HepG2 (cell line): ENCODE results near the gene HLA-DPB1. TPM values are rescaled to one million over a fixed set of nuclear protein-coding genes. Genes with fewer than 3 reads are reported as not detected.

ENCODE experiments used
- ATAC-seq: fragments of 200-7000 bp; cut with Tn5 transposase; 3 replicates; pipeline ENCODE4 v1.9.1; 2020; ENCODE audit warnings: mild to moderate bottlenecking, moderate library complexity
- BruUV-seq: library from RNA; stranded (reverse); fragments of 400-500 nt; replicated peaks from 2 replicates; lab custom pipeline; 2021; lab: Mats Ljungman, UMichigan
- CTCF ChIA-PET: fragments of 300-600 bp; formaldehyde crosslinking; extraction: SDS; loops from one replicate; lab custom pipeline; 2021; ENCODE audit warnings: low total read pairs, inconsistent platforms, low intra/inter-chr PET ratio; lab: Yijun Ruan, JAX
- POLR2A ChIA-PET: fragments of 350-600 bp; sonication (Branson Sonifier 250); formaldehyde crosslinking; loops from one replicate; lab custom pipeline; 2020; ENCODE audit warnings: antibody characterized with exemption, inconsistent platforms; lab: Yijun Ruan, JAX
- DNase-seq: peaks from one replicate; pipeline ENCODE4 v3.0.0-alpha.2; 2015; ENCODE audit warnings: low spot score
- FAIRE-seq: peaks from 3 replicates; lab custom pipeline; 2011; peaks lifted over from hg19 to GRCh38; lab: Jason Lieb, UNC
- H2AFZ ChIP-seq: one replicate; pipeline ENCODE4 v1.6.1; 2011; ENCODE audit warnings: low read length, inconsistent platforms
- H3K27ac ChIP-seq: fragments of 300-600 bp; 3 replicates; pipeline ENCODE4 v1.8.0; 2011; ENCODE audit warnings: mixed run types, mild to moderate bottlenecking, mixed read lengths, low read length, inconsistent platforms; ENCODE audit not compliant: insufficient read depth; ENCODE audit errors: extremely low read length
- H3K27me3 ChIP-seq, 2 experiments: fragments of 200-600 bp in 1 of 2; 2 replicates in 1 of 2; 3 replicates in 1 of 2; pipeline versions ENCODE4 v1.6.0 to v1.8.0; 2011; ENCODE audit warnings: low read length in 2 of 2, mild to moderate bottlenecking in 2 of 2, moderate library complexity in 2 of 2, inconsistent platforms in 1 of 2; ENCODE audit not compliant: insufficient read depth in 2 of 2, control insufficient read depth in 1 of 2
- H3K36me3 ChIP-seq, 2 experiments: fragments of 200-600 bp in 1 of 2; replicated peaks in 1 of 2; 2 replicates in 1 of 2; 3 replicates in 1 of 2; pipeline versions ENCODE4 v1.5.1 to v1.8.0; 2011; ENCODE audit warnings: low read length in 2 of 2, inconsistent platforms in 1 of 2; ENCODE audit not compliant: insufficient read depth in 2 of 2, control insufficient read depth in 1 of 2
- H3K4me1 ChIP-seq: 2 replicates; pipeline ENCODE4 v1.5.1; 2012; ENCODE audit warnings: low read length, inconsistent platforms; ENCODE audit not compliant: insufficient read depth
- H3K4me2 ChIP-seq: 2 replicates; pipeline ENCODE4 v1.6.0; 2011; ENCODE audit warnings: low read depth, low read length, inconsistent platforms
- H3K4me3 ChIP-seq, 3 experiments: fragments of 200-600 bp in 1 of 3; sonication (generic), shearing (Covaris generic) in 1 of 3; replicated peaks in 1 of 3; 2 replicates each; pipeline ENCODE4 v1.5.1; 2011 to 2016; ENCODE audit warnings: low read length in 3 of 3, inconsistent platforms in 2 of 3, low read depth in 2 of 3, mild to moderate bottlenecking in 2 of 3, control low read depth in 1 of 3, mixed read lengths in 1 of 3; ENCODE audit not compliant: insufficient read depth in 1 of 3
- H3K79me2 ChIP-seq: one replicate; pipeline ENCODE4 v1.6.1; 2011; ENCODE audit warnings: low read length, inconsistent platforms; ENCODE audit not compliant: insufficient read depth
- H3K9ac ChIP-seq: 2 replicates; pipeline ENCODE4 v1.6.0; 2011; ENCODE audit warnings: mild to moderate bottlenecking, low read depth, low read length, inconsistent platforms; ENCODE audit not compliant: insufficient read depth
- H3K9me3 ChIP-seq: 2 replicates; pipeline ENCODE4 v1.5.1; 2012; ENCODE audit warnings: mild to moderate bottlenecking, low read length
- H4K20me1 ChIP-seq: 2 replicates; pipeline ENCODE4 v1.6.0; 2011; ENCODE audit warnings: inconsistent platforms, mild to moderate bottlenecking, low read length, moderate library complexity; ENCODE audit not compliant: insufficient read depth
- CTCF ChIP-seq: sonication (generic); formaldehyde crosslinking; IDR thresholded peaks from 2 replicates; pipeline ENCODE4 v1.5.0; 2020; ENCODE audit warnings: mild to moderate bottlenecking, missing genetic modification reagents, moderate library complexity
- DBP ChIP-seq: sonication (generic); formaldehyde crosslinking; IDR thresholded peaks from 2 replicates; pipeline ENCODE4 v1.4.0; 2020; ENCODE audit warnings: missing genetic modification reagents; ENCODE audit errors: not compliant biosample characterization
- FOXP1 ChIP-seq, 2 experiments: fragments of 450-650 bp in 1 of 2; IDR thresholded peaks; 2 replicates each; pipeline ENCODE4 v1.6.1; 2017 to 2018; ENCODE audit warnings: antibody characterized with exemption in 1 of 2
- IRF9 ChIP-seq: sonication (generic); formaldehyde crosslinking; IDR thresholded peaks from 2 replicates; pipeline ENCODE4 v1.8.0; 2022; ENCODE audit warnings: missing genetic modification reagents, mild to moderate bottlenecking, borderline replicate concordance
- NR2F1 ChIP-seq, 2 experiments: fragments of 450-650 bp in 1 of 2; formaldehyde crosslinking in 1 of 2; IDR thresholded peaks; 2 replicates each; pipeline versions ENCODE4 v1.5.0 to v1.6.1; 2016 to 2020; ENCODE audit warnings: mild to moderate bottlenecking in 1 of 2, missing compliant biosample characterization in 1 of 2, missing genetic modification reagents in 1 of 2, moderate library complexity in 1 of 2
- RFXAP ChIP-seq: sonication (generic); formaldehyde crosslinking; IDR thresholded peaks from 2 replicates; pipeline ENCODE4 v1.4.0; 2020; ENCODE audit warnings: missing genetic modification reagents, borderline replicate concordance
- SMARCC2 ChIP-seq: fragments of 450-650 bp; IDR thresholded peaks from 2 replicates; pipeline ENCODE4 v1.6.1; 2017; ENCODE audit warnings: antibody characterized with exemption, mild to moderate bottlenecking
- TEF ChIP-seq: sonication (generic); formaldehyde crosslinking; IDR thresholded peaks from 2 replicates; pipeline ENCODE4 v1.5.0; 2020; ENCODE audit warnings: missing genetic modification reagents
- ZKSCAN1 ChIP-seq: fragments of 150-350 bp; IDR thresholded peaks from 2 replicates; pipeline ENCODE4 v1.6.1; 2014; ENCODE audit warnings: low read length
- ZNF232 ChIP-seq: sonication (generic); formaldehyde crosslinking; IDR thresholded peaks from 2 replicates; pipeline ENCODE4 v1.4.0; 2020; ENCODE audit warnings: missing genetic modification reagents, borderline replicate concordance
- ZNF775 ChIP-seq: sonication (generic); formaldehyde crosslinking; IDR thresholded peaks from 2 replicates; pipeline ENCODE4 v1.4.0; 2020; ENCODE audit warnings: missing genetic modification reagents, mild to moderate bottlenecking, moderate library complexity, borderline replicate concordance
- ZZZ3 ChIP-seq: sonication (generic); formaldehyde crosslinking; IDR thresholded peaks from 2 replicates; pipeline ENCODE4 v1.4.0; 2020; ENCODE audit warnings: missing genetic modification reagents, mild to moderate bottlenecking, borderline replicate concordance
- WGBS: methylation state at CpG from one replicate; pipeline ENCODE4 v1.1.6; 2017; ENCODE audit warnings: low lambda C conversion rate; 5-methylcytosine and 5-hydroxymethylcytosine counted together
- in situ Hi-C: cut with HindIII; loops from 2 replicates; pipeline ENCODE4 v1.10.0; 2017; ENCODE audit warnings: low pct_unique_long_range_greater_than_20kb; ENCODE audit not compliant: extremely low pct_ligation_motif_present
- intact Hi-C: fragments of 100-400 bp; cut with micrococcal nuclease; formaldehyde crosslinking; loops from one replicate; pipeline ENCODE4 v1.10.0; 2022; ENCODE audit not compliant: unreplicated experiment
- polyA plus RNA-seq, 8 experiments: library from polyadenylated mRNA; depleted of rRNA in 3 of 8; stranded (reverse) in 7 of 8; unstranded in 1 of 8; fragments of >200 nt; fragmentation: Illumina TruSeq in 4 of 8; extraction: Trizol in 4 of 8; gene quantifications; 2 replicates each; pipeline versions ENCODE4 v1.2.1 to v1.2.3, GENCODE V29; 2011 to 2016; ENCODE audit warnings: low read depth in 4 of 8, missing spikeins in 1 of 8, mixed read lengths in 1 of 8; ENCODE audit not compliant: insufficient read depth in 1 of 8
- total RNA-seq, 5 experiments: library from RNA; depleted of rRNA; stranded (reverse); fragments of >200 nt; fragmentation: Illumina TruSeq; extraction: Trizol; gene quantifications; 2 replicates each; pipeline ENCODE4 v1.2.3, GENCODE V29; 2016; ENCODE audit warnings: low read depth in 1 of 5

Gene HLA-DPB1
- total and polyA plus RNA-seq, 2 of the 13 experiments (the other 11 are each of a cell fraction or from before 2014, with no cell fraction given): not detected

- H3K4me2 ChIP-seq: no peak overlapping the region
- no peak overlapping the region for H2AFZ ChIP-seq
- ATAC-seq (no peak), DNase-seq (no peak), FAIRE-seq (no peak)
- H3K9ac ChIP-seq: no peak overlapping the region
- H3K36me3 ChIP-seq: no peaks in the 10 kb centered on the region
- ChIA-PET CTCF (no interaction called here), POLR2A (no interaction called here)
- H4K20me1 ChIP-seq: no peaks in the 10 kb centered on the region
- H3K79me2 ChIP-seq: no peaks in the 10 kb centered on the region
- H3K4me1 ChIP-seq: no peaks in the 10 kb centered on the region
- 27% methylated on average over 7 of the region's 7 CpGs for WGBS
- no peaks in the 10 kb centered on the region for H3K9me3 ChIP-seq
- no TSS peak for BruUV-seq
- H3K4me3 ChIP-seq: no peak overlapping the region
- no peak overlapping the region for H3K27ac ChIP-seq
- intact Hi-C loops (no loop called here), in situ Hi-C loops (no loop called here)
- TF ChIP-seq FOXP1 (IDR thresholded peaks at IDR 0.05) (no peak), FOXP1 (CRISPR knock-in tag; IDR thresholded peaks at IDR 0.05) (no peak), ZKSCAN1 (no peak), IRF9 (no peak), DBP (CRISPR knock-in tag) (no peak), ZZZ3 (CRISPR knock-in tag) (no peak), ZNF232 (no peak), SMARCC2 (no peak), RFXAP (CRISPR knock-in tag) (no peak), ZNF775 (CRISPR knock-in tag) (no peak), CTCF (no peak), NR2F1 (CRISPR knock-in tag; IDR thresholded peaks at IDR 0.05) (no peak), TEF (CRISPR knock-in tag) (no peak)
- H3K27me3 ChIP-seq: peaks cover 0 to 14% of the 10 kb centered on the region in 2 experiments; a peak in 4 of 5 replicates
Measured at GRCh38 chr6:33072508-33073100, 3.2 kb upstream of the HLA-DPB1 start.
